GM19351 (cell line): Measurements from ENCODE around the gene ANKRD30B.
"Not testable (repeated sequence)": the region's sequence is repeated elsewhere in the genome, so short reads cannot be mapped to it uniquely, and the experiment has no call there.

Source experiments
- ATAC-seq: cut with Tn5 transposase; IDR thresholded peaks from one replicate; pipeline ENCODE4 v1.9.1; 2021; ENCODE audit warnings: mild to moderate bottlenecking, moderate library complexity; ENCODE audit not compliant: unreplicated experiment

Gene ANKRD30B

GRCh38 chr18:14747513-14748474 is at the start of gene ANKRD30B:
Gene ANKRD30B, plus strand, starts transcription at chr18:14748172. Its CDS starts 248 bp downstream, at chr18:14748420.
- no peak for ATAC-seq

GRCh38 chr18:14701286-14702040 is 46.5 kb upstream of the ANKRD30B start:
- ATAC-seq = not testable (repeated sequence)

GRCh38 chr18:14709761-14710160 is 38.2 kb upstream of the ANKRD30B start:
- not testable (repeated sequence) for ATAC-seq

GRCh38 chr18:14721569-14721968 is 26.4 kb upstream of the ANKRD30B start:
- not testable (repeated sequence) for ATAC-seq

- not testable (repeated sequence) for ATAC-seq
Measured at GRCh38 chr18:14739056-14739455, 8.9 kb upstream of the ANKRD30B start.

GRCh38 chr18:14746897-14747296 is 1.1 kb upstream of the ANKRD30B start:
- ATAC-seq = no peak

GRCh38 chr18:14748496-14748895 is 524 bp downstream of the ANKRD30B start:
- ATAC-seq = no peak

GRCh38 chr18:14763566-14763965 is 15.6 kb downstream of the ANKRD30B start:
- ATAC-seq = not testable (repeated sequence)

- ATAC-seq = no peak
Measured at GRCh38 chr18:14767474-14767873, 19.5 kb downstream of the ANKRD30B start.

- ATAC-seq = no peak
Measured at GRCh38 chr18:14768241-14768640, 20.3 kb downstream of the ANKRD30B start.

- ATAC-seq = no peak
Measured at GRCh38 chr18:14769381-14769780, 21.4 kb downstream of the ANKRD30B start.

GRCh38 chr18:14776801-14777200 is 28.8 kb downstream of the ANKRD30B start:
- ATAC-seq = no peak

- no peak for ATAC-seq
Measured at GRCh38 chr18:14781671-14782070, 33.7 kb downstream of the ANKRD30B start.

- no peak for ATAC-seq
Measured at GRCh38 chr18:14784133-14784532, 36.2 kb downstream of the ANKRD30B start.

GRCh38 chr18:14796876-14797275 is 48.9 kb downstream of the ANKRD30B start:
- not testable (repeated sequence) for ATAC-seq

GRCh38 chr18:14797969-14798764 is 50.2 kb downstream of the ANKRD30B start:
- not testable (repeated sequence) for ATAC-seq

- not testable (repeated sequence) for ATAC-seq
Measured at GRCh38 chr18:14811081-14811480, 63.1 kb downstream of the ANKRD30B start.

- ATAC-seq = not testable (repeated sequence)
Measured at GRCh38 chr18:14826972-14827632, 79.1 kb downstream of the ANKRD30B start.

- ATAC-seq = not testable (repeated sequence)
Measured at GRCh38 chr18:14841607-14842006, 93.6 kb downstream of the ANKRD30B start.

GRCh38 chr18:14851533-14851932 is 103.6 kb downstream of the ANKRD30B start:
- ATAC-seq = not testable (repeated sequence)
